OCI-LY7 (cell line): ENCODE data around the gene B3GALT4.

Experiments
- EZH2phosphoT487 ChIP-seq: fragments of 200-600 bp; sonication (generic); IDR thresholded peaks from 2 replicates; pipeline ENCODE4 v1.6.1; 2018; ENCODE audit warnings: low read depth, borderline replicate concordance, mild to moderate bottlenecking, mixed run types, antibody characterized with exemption, low read length, moderate library complexity, mixed read lengths
- TF ChIP-seq, protein P1 (sequence below): fragments of 200-600 bp; sonication (generic); conservative IDR thresholded peaks from 2 replicates; pipeline ENCODE4 v1.5.1; 2014; ENCODE audit warnings: mild to moderate bottlenecking, antibody characterized with exemption, low read length, moderate library complexity, mixed read lengths

DNA sequence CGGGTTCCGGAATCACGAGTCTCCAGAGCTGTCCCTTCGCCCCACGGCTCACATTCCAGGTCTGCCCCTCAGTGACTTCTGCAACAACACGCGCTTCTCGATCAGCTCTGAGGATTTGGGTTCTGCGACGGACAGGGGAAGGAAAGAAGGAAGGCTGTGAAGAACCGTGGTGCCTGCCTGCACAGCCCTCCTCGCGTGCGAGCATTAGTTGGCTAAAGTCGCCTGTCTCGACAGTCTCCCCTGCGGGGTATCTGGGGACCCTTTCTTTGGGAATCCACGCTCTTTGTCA is 28.3 kb upstream of the B3GALT4 start:
- TF ChIP-seq, protein P1, sequence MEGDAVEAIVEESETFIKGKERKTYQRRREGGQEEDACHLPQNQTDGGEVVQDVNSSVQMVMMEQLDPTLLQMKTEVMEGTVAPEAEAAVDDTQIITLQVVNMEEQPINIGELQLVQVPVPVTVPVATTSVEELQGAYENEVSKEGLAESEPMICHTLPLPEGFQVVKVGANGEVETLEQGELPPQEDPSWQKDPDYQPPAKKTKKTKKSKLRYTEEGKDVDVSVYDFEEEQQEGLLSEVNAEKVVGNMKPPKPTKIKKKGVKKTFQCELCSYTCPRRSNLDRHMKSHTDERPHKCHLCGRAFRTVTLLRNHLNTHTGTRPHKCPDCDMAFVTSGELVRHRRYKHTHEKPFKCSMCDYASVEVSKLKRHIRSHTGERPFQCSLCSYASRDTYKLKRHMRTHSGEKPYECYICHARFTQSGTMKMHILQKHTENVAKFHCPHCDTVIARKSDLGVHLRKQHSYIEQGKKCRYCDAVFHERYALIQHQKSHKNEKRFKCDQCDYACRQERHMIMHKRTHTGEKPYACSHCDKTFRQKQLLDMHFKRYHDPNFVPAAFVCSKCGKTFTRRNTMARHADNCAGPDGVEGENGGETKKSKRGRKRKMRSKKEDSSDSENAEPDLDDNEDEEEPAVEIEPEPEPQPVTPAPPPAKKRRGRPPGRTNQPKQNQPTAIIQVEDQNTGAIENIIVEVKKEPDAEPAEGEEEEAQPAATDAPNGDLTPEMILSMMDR = peak; percentile 57
- no peak for TF ChIP-seq EZH2phosphoT487
